Measurements from ENCODE around the gene HTR5A. TPM values are rescaled to one million over a fixed set of nuclear protein-coding genes. Genes with fewer than 3 reads are reported as not detected.

Gene HTR5A
- total and polyA plus RNA-seq, 9 donors = not detected

- Histone ChIP-seq H3K4me3 (no peak overlapping the region), H3K9me3 (no peaks in the 10 kb centered on the region), H3K4me1 (ENCODE audit: insufficient read depth) (no peaks in the 10 kb centered on the region), H3K27ac (no peak overlapping the region), H3K27me3 (no peaks in the 10 kb centered on the region), H3K36me3 (no peaks in the 10 kb centered on the region)
- no peak for DNase-seq
- WGBS, 3 donors = 78 to 97% (median 92%) methylated on average over 4 of the region's 4 CpGs
- no peak for TF ChIP-seq EP300 (IDR thresholded peaks at IDR 0.05)
- no peak for TF ChIP-seq CTCF (IDR thresholded peaks at IDR 0.05)
- no peak for TF ChIP-seq POLR2A (IDR thresholded peaks at IDR 0.05)
- intact Hi-C loops (cut with DNase I) = no loop called here
Observed at GRCh38 chr7:155051355-155051754, 18.8 kb upstream of the HTR5A start.

GRCh38 chr7:155053002-155053401, 17.1 kb upstream of the HTR5A start:
- no peaks in the 10 kb centered on the region for H3K4me1 ChIP-seq (ENCODE audit: insufficient read depth)
- DNase-seq = no peak
- WGBS, 3 donors = 72 to 75% (median 73%) methylated on average over 12 of the region's 12 CpGs
- H3K27ac ChIP-seq = no peak overlapping the region
- no peak overlapping the region for H3K4me3 ChIP-seq
- TF ChIP-seq POLR2A (IDR thresholded peaks at IDR 0.05) (no peak), CTCF (IDR thresholded peaks at IDR 0.05) (no peak), EP300 (IDR thresholded peaks at IDR 0.05) (no peak)
- intact Hi-C loops (cut with DNase I) = no loop called here
- H3K9me3 ChIP-seq = no peaks in the 10 kb centered on the region
- no peaks in the 10 kb centered on the region for H3K27me3 ChIP-seq
- H3K36me3 ChIP-seq = no peaks in the 10 kb centered on the region

- DNase-seq = no peak
- Histone ChIP-seq H3K27ac (no peak overlapping the region), H3K27me3 (no peaks in the 10 kb centered on the region), H3K4me3 (no peak overlapping the region), H3K4me1 (ENCODE audit: insufficient read depth) (no peaks in the 10 kb centered on the region), H3K9me3 (no peaks in the 10 kb centered on the region), H3K36me3 (no peaks in the 10 kb centered on the region)
- intact Hi-C loops (cut with DNase I) = no loop called here
- no peak for TF ChIP-seq POLR2A (IDR thresholded peaks at IDR 0.05)
- no peak for TF ChIP-seq CTCF (IDR thresholded peaks at IDR 0.05)
- no peak for TF ChIP-seq EP300 (IDR thresholded peaks at IDR 0.05)
- WGBS, 3 donors = 74 to 81% (median 76%) methylated on average over 2 of the region's 2 CpGs
Observed at GRCh38 chr7:155054761-155055160, 15.4 kb upstream of the HTR5A start.

GRCh38 chr7:155057076-155057475, 13.0 kb upstream of the HTR5A start:
- intact Hi-C loops (cut with DNase I) = no loop called here
- no peaks in the 10 kb centered on the region for H3K9me3 ChIP-seq
- H3K4me3 ChIP-seq = no peak overlapping the region
- DNase-seq = no peak
- no peaks in the 10 kb centered on the region for H3K4me1 ChIP-seq (ENCODE audit: insufficient read depth)
- no peaks in the 10 kb centered on the region for H3K36me3 ChIP-seq
- 70 to 74% (median 72%) methylated on average over 7 of the region's 7 CpGs for WGBS, 3 donors
- TF ChIP-seq POLR2A (IDR thresholded peaks at IDR 0.05) = no peak
- TF ChIP-seq CTCF (IDR thresholded peaks at IDR 0.05) = no peak
- H3K27me3 ChIP-seq = no peaks in the 10 kb centered on the region
- no peak overlapping the region for H3K27ac ChIP-seq

- no peak for DNase-seq
- intact Hi-C loops (cut with DNase I) = no loop called here
- Histone ChIP-seq H3K27ac (no peak overlapping the region), H3K4me1 (ENCODE audit: insufficient read depth) (no peaks in the 10 kb centered on the region), H3K4me3 (no peak overlapping the region), H3K36me3 (no peaks in the 10 kb centered on the region), H3K9me3 (no peaks in the 10 kb centered on the region), H3K27me3 (no peaks in the 10 kb centered on the region)
- no peak for TF ChIP-seq POLR2A (IDR thresholded peaks at IDR 0.05)
- no peak for TF ChIP-seq CTCF (IDR thresholded peaks at IDR 0.05)
- no peak for TF ChIP-seq EP300 (IDR thresholded peaks at IDR 0.05)
- WGBS, 3 donors = 74 to 87% (median 78%) methylated on average over 4 of the region's 4 CpGs
Observed at GRCh38 chr7:155058896-155059295, 11.2 kb upstream of the HTR5A start.
